NOMO-1 treated with dmso at 0.1 percent for 144 hours (cell line): ENCODE results near the gene PLD2.

Experiments
- DNase-seq: peaks from one replicate; lab custom pipeline; 2025; ENCODE audit not compliant: unreplicated experiment; lab: John Stamatoyannopoulos, UW

PLD2 gene

GRCh38 chr17:4806777-4807604, at the start of gene PLD2:
PLD2 (plus strand) TSS chr17:4807152; CDS start chr17:4807773, 621 bp downstream.
- DNase-seq: peak; percentile 80

GRCh38 chr17:4759776-4760236, 47.1 kb upstream of the PLD2 start:
- no peak for DNase-seq

GRCh38 chr17:4764595-4764994, 42.4 kb upstream of the PLD2 start:
- DNase-seq: peak; percentile 13

- DNase-seq: peak; percentile 19
Measured at GRCh38 chr17:4766201-4766600, 40.8 kb upstream of the PLD2 start.

GRCh38 chr17:4766723-4767122, 40.2 kb upstream of the PLD2 start:
- no peak for DNase-seq

GRCh38 chr17:4768298-4768697, 38.7 kb upstream of the PLD2 start:
- DNase-seq: peak; percentile 14

GRCh38 chr17:4769628-4770027, 37.3 kb upstream of the PLD2 start:
- DNase-seq: no peak

GRCh38 chr17:4771519-4772234, 35.3 kb upstream of the PLD2 start, which contains the start of gene TM4SF5:
TM4SF5 (plus strand) TSS chr17:4771886; CDS start chr17:4771923, 37 bp downstream.
- no peak for DNase-seq

- no peak for DNase-seq
Measured at GRCh38 chr17:4772235-4772613, 34.7 kb upstream of the PLD2 start.

- no peak for DNase-seq
Measured at GRCh38 chr17:4777969-4778760, 28.8 kb upstream of the PLD2 start.

GRCh38 chr17:4780325-4780955, 26.5 kb upstream of the PLD2 start:
- no peak for DNase-seq

GRCh38 chr17:4782652-4783051, 24.3 kb upstream of the PLD2 start:
- DNase-seq: no peak

- no peak for DNase-seq
Measured at GRCh38 chr17:4785311-4786105, 21.4 kb upstream of the PLD2 start.

- no peak for DNase-seq
Measured at GRCh38 chr17:4786106-4786511, 20.8 kb upstream of the PLD2 start, which contains the start of gene VMO1. VMO1 (minus strand) TSS chr17:4786364; CDS start chr17:4786352, 12 bp downstream.

- DNase-seq: no peak
Measured at GRCh38 chr17:4786516-4786915, 20.4 kb upstream of the PLD2 start.

GRCh38 chr17:4788159-4788806, 18.7 kb upstream of the PLD2 start:
- no peak for DNase-seq

- DNase-seq: no peak
Measured at GRCh38 chr17:4788807-4789700, 17.9 kb upstream of the PLD2 start, which contains the start of gene GLTPD2. GLTPD2 (plus strand) TSS chr17:4788964; CDS start chr17:4789012, 48 bp downstream.

GRCh38 chr17:4789701-4789950, 17.3 kb upstream of the PLD2 start:
- no peak for DNase-seq
